ENCODE results near the gene EMP2.

EMP2 gene

DNA sequence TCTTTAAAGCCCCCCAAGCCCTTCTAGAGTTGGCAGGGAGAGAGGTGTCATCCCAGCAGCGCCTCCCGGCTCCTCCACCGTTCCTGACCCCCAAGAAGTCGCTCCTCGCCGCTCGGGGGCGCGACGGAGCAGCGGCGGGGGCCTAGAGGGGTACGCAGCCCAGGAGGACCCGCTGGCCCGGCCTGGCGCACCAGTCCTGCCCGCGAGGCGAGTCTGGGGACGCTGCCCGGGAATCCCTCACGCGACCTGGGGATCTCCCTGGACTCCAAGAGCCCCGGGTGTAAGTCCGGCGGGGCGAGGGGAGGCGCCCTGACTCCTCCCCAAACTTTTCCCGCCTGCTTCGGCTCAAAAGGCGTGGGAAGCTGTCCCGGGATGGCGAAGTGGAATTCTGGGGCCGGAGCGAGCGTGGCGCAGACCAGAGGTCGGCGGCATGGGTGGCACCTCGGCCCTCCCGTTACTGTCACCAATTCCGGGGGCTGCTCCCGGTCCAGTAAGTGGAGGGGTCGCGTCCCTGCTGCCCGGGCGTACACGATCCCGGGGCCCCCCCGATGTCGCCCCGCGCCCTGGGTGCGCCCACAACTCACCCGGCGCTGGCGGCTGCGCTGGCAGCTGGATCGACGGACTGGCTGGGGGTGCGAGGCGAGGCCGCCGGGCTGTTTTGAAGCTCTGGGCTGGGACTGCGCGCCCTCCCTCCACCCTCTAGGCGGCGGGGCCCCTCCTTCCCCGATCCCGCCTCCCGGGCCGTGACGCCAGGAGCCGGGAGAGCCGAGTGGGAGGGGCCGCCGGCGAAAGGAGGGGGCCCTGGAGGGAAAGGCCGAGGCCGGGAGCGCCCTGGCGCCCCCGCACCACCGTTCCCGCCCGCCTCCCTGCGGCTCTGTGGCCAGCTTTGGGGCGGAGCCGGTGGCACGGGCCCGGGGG lies at the start of gene EMP2 (continued):
- TF ChIP-seq ZNF585B (tag by site-specific recombination; IDR thresholded peaks at IDR 0.05): no peak
- no peak for TF ChIP-seq OSR2 (tag by site-specific recombination; IDR thresholded peaks at IDR 0.05)
- TF ChIP-seq ZNF416 (tag by site-specific recombination; IDR thresholded peaks at IDR 0.05): no peak
- TF ChIP-seq, protein P1, sequence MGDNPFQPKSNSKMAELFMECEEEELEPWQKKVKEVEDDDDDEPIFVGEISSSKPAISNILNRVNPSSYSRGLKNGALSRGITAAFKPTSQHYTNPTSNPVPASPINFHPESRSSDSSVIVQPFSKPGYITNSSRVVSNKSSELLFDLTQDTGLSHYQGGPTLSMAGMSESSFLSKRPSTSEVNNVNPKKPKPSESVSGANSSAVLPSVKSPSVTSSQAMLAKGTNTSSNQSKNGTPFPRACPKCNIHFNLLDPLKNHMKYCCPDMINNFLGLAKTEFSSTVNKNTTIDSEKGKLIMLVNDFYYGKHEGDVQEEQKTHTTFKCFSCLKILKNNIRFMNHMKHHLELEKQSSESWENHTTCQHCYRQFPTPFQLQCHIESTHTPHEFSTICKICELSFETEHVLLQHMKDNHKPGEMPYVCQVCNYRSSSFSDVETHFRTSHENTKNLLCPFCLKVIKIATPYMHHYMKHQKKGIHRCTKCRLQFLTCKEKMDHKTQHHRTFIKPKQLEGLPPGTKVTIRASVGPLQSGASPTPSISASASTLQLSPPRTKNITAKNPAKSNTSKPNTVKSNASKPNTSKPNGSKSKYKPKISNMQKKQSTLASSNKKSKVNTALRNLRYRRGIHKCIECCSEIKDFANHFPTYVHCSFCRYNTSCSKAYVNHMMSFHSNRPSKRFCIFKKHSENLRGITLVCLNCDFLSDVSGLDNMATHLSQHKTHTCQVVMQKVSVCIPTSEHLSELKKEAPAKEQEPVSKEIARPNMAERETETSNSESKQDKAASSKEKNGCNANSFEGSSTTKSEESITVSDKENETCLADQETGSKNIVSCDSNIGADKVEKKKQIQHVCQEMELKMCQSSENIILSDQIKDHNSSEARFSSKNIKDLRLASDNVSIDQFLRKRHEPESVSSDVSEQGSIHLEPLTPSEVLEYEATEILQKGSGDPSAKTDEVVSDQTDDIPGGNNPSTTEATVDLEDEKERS (tag by site-specific recombination; IDR thresholded peaks at IDR 0.05): no peak
- no peak for TF ChIP-seq ZNF132 (tag by site-specific recombination; IDR thresholded peaks at IDR 0.05; ENCODE audit: borderline replicate concordance)
- peak; percentile 99 for TF ChIP-seq ZBTB20 (tag by site-specific recombination; IDR thresholded peaks at IDR 0.05)
- TF ChIP-seq OVOL3 (tag by site-specific recombination; IDR thresholded peaks at IDR 0.05): no peak
- no peak for TF ChIP-seq GFI1B (tag by site-specific recombination; IDR thresholded peaks at IDR 0.05)
- no peak for TF ChIP-seq ZSCAN23 (tag by site-specific recombination; IDR thresholded peaks at IDR 0.05)
- no peak for TF ChIP-seq ZNF843 (tag by site-specific recombination; IDR thresholded peaks at IDR 0.05)
- peak; percentile 82 for TF ChIP-seq ZFHX2 (tag by site-specific recombination; conservative IDR thresholded peaks at IDR 0.05)
- TF ChIP-seq ZNF664 (tag by site-specific recombination; IDR thresholded peaks at IDR 0.05): no peak
- TF ChIP-seq EGR2 (tag by site-specific recombination; IDR thresholded peaks at IDR 0.05; ENCODE audit: low read depth): peak; percentile 79
- TF ChIP-seq ZNF600 (tag by site-specific recombination; IDR thresholded peaks at IDR 0.05): peak; percentile 65
- peak; percentile 83 for TF ChIP-seq PRDM1 (tag by site-specific recombination; IDR thresholded peaks at IDR 0.05)
- TF ChIP-seq, protein P2, sequence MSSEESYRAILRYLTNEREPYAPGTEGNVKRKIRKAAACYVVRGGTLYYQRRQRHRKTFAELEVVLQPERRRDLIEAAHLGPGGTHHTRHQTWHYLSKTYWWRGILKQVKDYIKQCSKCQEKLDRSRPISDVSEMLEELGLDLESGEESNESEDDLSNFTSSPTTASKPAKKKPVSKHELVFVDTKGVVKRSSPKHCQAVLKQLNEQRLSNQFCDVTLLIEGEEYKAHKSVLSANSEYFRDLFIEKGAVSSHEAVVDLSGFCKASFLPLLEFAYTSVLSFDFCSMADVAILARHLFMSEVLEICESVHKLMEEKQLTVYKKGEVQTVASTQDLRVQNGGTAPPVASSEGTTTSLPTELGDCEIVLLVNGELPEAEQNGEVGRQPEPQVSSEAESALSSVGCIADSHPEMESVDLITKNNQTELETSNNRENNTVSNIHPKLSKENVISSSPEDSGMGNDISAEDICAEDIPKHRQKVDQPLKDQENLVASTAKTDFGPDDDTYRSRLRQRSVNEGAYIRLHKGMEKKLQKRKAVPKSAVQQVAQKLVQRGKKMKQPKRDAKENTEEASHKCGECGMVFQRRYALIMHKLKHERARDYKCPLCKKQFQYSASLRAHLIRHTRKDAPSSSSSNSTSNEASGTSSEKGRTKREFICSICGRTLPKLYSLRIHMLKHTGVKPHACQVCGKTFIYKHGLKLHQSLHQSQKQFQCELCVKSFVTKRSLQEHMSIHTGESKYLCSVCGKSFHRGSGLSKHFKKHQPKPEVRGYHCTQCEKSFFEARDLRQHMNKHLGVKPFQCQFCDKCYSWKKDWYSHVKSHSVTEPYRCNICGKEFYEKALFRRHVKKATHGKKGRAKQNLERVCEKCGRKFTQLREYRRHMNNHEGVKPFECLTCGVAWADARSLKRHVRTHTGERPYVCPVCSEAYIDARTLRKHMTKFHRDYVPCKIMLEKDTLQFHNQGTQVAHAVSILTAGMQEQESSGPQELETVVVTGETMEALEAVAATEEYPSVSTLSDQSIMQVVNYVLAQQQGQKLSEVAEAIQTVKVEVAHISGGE (tag by site-specific recombination; conservative IDR thresholded peaks at IDR 0.05; ENCODE audit: low read depth): no peak
- TF ChIP-seq, protein P3, sequence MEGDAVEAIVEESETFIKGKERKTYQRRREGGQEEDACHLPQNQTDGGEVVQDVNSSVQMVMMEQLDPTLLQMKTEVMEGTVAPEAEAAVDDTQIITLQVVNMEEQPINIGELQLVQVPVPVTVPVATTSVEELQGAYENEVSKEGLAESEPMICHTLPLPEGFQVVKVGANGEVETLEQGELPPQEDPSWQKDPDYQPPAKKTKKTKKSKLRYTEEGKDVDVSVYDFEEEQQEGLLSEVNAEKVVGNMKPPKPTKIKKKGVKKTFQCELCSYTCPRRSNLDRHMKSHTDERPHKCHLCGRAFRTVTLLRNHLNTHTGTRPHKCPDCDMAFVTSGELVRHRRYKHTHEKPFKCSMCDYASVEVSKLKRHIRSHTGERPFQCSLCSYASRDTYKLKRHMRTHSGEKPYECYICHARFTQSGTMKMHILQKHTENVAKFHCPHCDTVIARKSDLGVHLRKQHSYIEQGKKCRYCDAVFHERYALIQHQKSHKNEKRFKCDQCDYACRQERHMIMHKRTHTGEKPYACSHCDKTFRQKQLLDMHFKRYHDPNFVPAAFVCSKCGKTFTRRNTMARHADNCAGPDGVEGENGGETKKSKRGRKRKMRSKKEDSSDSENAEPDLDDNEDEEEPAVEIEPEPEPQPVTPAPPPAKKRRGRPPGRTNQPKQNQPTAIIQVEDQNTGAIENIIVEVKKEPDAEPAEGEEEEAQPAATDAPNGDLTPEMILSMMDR (tag by site-specific recombination; IDR thresholded peaks at IDR 0.05): peak; percentile 75
- no peak for TF ChIP-seq ZNF624 (tag by site-specific recombination; IDR thresholded peaks at IDR 0.05)
- TF ChIP-seq ZFP37 (tag by site-specific recombination; IDR thresholded peaks at IDR 0.05): peak; percentile 90
- TF ChIP-seq, protein P4, sequence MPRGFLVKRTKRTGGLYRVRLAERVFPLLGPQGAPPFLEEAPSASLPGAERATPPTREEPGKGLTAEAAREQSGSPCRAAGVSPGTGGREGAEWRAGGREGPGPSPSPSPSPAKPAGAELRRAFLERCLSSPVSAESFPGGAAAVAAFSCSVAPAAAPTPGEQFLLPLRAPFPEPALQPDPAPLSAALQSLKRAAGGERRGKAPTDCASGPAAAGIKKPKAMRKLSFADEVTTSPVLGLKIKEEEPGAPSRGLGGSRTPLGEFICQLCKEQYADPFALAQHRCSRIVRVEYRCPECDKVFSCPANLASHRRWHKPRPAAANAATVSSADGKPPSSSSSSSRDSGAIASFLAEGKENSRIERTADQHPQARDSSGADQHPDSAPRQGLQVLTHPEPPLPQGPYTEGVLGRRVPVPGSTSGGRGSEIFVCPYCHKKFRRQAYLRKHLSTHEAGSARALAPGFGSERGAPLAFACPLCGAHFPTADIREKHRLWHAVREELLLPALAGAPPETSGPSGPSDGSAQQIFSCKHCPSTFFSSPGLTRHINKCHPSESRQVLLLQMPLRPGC (tag by site-specific recombination; IDR thresholded peaks at IDR 0.05): no peak
- no peak; the same call in 1 of the 2 replicates for TF ChIP-seq ZNF785 (tag by site-specific recombination; IDR thresholded peaks at IDR 0.05)
- peak; percentile 92 for TF ChIP-seq ZBTB8A (tag by site-specific recombination; IDR thresholded peaks at IDR 0.05)
- no peak for TF ChIP-seq MYNN (tag by site-specific recombination; IDR thresholded peaks at IDR 0.05; ENCODE audit: borderline replicate concordance)
- TF ChIP-seq, protein P5, sequence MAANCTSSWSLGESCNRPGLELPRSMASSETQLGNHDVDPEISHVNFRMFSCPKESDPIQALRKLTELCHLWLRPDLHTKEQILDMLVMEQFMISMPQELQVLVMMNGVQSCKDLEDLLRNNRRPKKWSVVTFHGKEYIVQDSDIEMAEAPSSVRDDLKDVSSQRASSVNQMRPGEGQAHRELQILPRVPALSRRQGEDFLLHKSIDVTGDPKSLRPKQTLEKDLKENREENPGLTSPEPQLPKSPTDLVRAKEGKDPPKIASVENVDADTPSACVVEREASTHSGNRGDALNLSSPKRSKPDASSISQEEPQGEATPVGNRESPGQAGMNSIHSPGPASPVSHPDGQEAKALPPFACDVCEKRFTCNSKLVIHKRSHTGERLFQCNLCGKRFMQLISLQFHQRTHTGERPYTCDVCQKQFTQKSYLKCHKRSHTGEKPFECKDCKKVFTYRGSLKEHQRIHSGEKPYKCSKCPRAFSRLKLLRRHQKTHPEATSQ (tag by site-specific recombination; IDR thresholded peaks at IDR 0.05): peak; percentile 48; the same call in 1 of the 2 replicates
- TF ChIP-seq, protein P6, sequence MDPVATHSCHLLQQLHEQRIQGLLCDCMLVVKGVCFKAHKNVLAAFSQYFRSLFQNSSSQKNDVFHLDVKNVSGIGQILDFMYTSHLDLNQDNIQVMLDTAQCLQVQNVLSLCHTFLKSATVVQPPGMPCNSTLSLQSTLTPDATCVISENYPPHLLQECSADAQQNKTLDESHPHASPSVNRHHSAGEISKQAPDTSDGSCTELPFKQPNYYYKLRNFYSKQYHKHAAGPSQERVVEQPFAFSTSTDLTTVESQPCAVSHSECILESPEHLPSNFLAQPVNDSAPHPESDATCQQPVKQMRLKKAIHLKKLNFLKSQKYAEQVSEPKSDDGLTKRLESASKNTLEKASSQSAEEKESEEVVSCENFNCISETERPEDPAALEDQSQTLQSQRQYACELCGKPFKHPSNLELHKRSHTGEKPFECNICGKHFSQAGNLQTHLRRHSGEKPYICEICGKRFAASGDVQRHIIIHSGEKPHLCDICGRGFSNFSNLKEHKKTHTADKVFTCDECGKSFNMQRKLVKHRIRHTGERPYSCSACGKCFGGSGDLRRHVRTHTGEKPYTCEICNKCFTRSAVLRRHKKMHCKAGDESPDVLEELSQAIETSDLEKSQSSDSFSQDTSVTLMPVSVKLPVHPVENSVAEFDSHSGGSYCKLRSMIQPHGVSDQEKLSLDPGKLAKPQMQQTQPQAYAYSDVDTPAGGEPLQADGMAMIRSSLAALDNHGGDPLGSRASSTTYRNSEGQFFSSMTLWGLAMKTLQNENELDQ (tag by site-specific recombination; IDR thresholded peaks at IDR 0.05; ENCODE audit: low read depth): no peak
- no peak for TF ChIP-seq ZNF658 (tag by site-specific recombination; IDR thresholded peaks at IDR 0.05)
